Uterus (tissue), 2 donors: Measurements from ENCODE around the gene NDST4.
"Not testable (repeated sequence)": the region's sequence is repeated elsewhere in the genome, so short reads cannot be mapped to it uniquely, and the experiment has no call there.

Source experiments
- POLR2A ChIP-seq, 2 donors: fragments of 450-650 bp; IDR thresholded peaks; one replicate each; pipeline ENCODE4 v1.6.1; 2016; ENCODE audit warnings: antibody characterized with exemption in 2 of 2, mild to moderate bottlenecking in 1 of 2, moderate library complexity in 1 of 2
- TF ChIP-seq, protein P1 (sequence below), 4 experiments: fragments of 200-600 bp in 2 of 4; fragments of 450-650 bp in 2 of 4; sonication (generic) in 2 of 4; IDR thresholded peaks; one replicate each; pipeline ENCODE4 v1.5.1; 2016 to 2019; ENCODE audit warnings: antibody characterized with exemption in 4 of 4, mild to moderate bottlenecking in 2 of 4, moderate library complexity in 1 of 4

DNA sequence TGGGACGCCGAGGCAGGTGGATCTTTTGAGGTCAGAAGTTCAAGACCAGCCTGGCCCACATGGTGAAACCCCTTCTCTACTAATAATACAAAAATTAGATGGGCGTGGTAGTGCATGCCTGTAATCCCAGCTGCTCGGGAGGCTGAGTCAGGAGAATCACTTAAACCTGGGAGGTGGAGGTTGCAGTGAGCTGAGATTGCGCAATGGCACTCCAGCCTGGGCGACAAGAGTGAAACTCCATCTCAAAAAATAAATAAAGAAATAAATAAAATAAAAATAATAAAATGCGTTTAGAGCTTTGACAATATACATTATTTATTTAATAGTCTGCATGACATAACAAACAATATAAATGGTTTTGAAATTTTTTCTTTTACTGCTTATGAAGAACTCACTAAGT lies 133.0 kb downstream of the NDST4 start:
- TF ChIP-seq, protein P1, sequence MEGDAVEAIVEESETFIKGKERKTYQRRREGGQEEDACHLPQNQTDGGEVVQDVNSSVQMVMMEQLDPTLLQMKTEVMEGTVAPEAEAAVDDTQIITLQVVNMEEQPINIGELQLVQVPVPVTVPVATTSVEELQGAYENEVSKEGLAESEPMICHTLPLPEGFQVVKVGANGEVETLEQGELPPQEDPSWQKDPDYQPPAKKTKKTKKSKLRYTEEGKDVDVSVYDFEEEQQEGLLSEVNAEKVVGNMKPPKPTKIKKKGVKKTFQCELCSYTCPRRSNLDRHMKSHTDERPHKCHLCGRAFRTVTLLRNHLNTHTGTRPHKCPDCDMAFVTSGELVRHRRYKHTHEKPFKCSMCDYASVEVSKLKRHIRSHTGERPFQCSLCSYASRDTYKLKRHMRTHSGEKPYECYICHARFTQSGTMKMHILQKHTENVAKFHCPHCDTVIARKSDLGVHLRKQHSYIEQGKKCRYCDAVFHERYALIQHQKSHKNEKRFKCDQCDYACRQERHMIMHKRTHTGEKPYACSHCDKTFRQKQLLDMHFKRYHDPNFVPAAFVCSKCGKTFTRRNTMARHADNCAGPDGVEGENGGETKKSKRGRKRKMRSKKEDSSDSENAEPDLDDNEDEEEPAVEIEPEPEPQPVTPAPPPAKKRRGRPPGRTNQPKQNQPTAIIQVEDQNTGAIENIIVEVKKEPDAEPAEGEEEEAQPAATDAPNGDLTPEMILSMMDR (IDR thresholded peaks at IDR 0.05): not testable (repeated sequence)
- TF ChIP-seq POLR2A (IDR thresholded peaks at IDR 0.05): not testable (repeated sequence)
